Esophagus squamous epithelium (tissue), 4 donors: Measurements from ENCODE around the gene CMC2.

Source experiments
- POLR2A ChIP-seq, 4 donors: fragments of 450-650 bp; IDR thresholded peaks; one replicate each; pipeline ENCODE4 v1.6.1; 2017; ENCODE audit warnings: antibody characterized with exemption in 4 of 4, mild to moderate bottlenecking in 4 of 4, moderate library complexity in 3 of 4
- TF ChIP-seq, protein P1 (sequence below), 6 experiments: fragments of 450-650 bp in 4 of 6; fragments of 200-600 bp in 2 of 6; sonication (generic) in 2 of 6; IDR thresholded peaks; one replicate each; pipeline ENCODE4 v1.5.1; 2016 to 2019; ENCODE audit warnings: antibody characterized with exemption in 6 of 6, mild to moderate bottlenecking in 4 of 6, moderate library complexity in 4 of 6

DNA sequence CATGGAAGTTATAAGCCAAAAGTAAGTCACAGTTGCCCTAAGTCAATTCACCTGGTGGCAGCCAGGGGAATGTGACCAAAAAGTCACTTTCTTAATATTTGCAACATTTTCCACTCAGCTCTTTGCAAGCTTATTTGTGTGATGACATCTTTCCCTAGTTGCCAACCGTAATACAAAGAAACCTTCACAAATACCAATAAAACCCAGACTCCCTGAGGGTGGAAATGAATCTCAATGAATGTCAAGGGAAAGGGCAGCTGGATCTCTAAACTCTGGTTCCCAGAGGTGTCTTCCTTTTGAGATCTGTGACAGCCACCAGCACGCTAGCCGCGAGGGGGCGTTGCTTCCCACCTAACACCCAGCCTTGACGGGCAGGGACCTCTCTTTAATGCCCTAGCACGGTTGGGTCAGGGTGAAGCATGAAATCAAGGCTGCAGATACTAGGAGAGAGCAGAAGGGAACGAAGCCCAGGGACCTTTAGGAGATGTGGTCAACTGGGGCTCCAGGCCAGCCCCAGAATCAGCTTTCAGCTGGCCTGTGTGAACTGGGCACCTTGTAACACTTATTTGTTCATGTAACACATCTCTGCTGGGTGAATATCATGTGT is 82.2 kb downstream of the CMC2 start:
- TF ChIP-seq, protein P1, sequence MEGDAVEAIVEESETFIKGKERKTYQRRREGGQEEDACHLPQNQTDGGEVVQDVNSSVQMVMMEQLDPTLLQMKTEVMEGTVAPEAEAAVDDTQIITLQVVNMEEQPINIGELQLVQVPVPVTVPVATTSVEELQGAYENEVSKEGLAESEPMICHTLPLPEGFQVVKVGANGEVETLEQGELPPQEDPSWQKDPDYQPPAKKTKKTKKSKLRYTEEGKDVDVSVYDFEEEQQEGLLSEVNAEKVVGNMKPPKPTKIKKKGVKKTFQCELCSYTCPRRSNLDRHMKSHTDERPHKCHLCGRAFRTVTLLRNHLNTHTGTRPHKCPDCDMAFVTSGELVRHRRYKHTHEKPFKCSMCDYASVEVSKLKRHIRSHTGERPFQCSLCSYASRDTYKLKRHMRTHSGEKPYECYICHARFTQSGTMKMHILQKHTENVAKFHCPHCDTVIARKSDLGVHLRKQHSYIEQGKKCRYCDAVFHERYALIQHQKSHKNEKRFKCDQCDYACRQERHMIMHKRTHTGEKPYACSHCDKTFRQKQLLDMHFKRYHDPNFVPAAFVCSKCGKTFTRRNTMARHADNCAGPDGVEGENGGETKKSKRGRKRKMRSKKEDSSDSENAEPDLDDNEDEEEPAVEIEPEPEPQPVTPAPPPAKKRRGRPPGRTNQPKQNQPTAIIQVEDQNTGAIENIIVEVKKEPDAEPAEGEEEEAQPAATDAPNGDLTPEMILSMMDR (IDR thresholded peaks at IDR 0.05): peak in 5 of 6 experiments; percentile 30 to 57 (median 35)
- TF ChIP-seq POLR2A (IDR thresholded peaks at IDR 0.05): no peak
